HG03521 (cell line): ENCODE measurements around the gene CHRD.
"Not testable (repeated sequence)": the region's sequence is repeated elsewhere in the genome, so short reads cannot be mapped to it uniquely, and the experiment has no call there.

Source experiments
- ATAC-seq: cut with Tn5 transposase; IDR thresholded peaks from one replicate; pipeline ENCODE4 v1.9.1; 2021; ENCODE audit warnings: mild to moderate bottlenecking, moderate library complexity; ENCODE audit not compliant: unreplicated experiment

The CHRD gene

GRCh38 chr3:184414418-184415202, 34.8 kb downstream of the CHRD start:
- no peak for ATAC-seq

GRCh38 chr3:184415203-184415490, 35.3 kb downstream of the CHRD start:
- no peak for ATAC-seq

- peak; percentile 96 for ATAC-seq
These were observed 37.9 kb downstream of the CHRD start for GRCh38 chr3:184417619-184418327.

- ATAC-seq = no peak
These were observed 39.3 kb downstream of the CHRD start for GRCh38 chr3:184419171-184419570.

GRCh38 chr3:184423561-184423960, 43.7 kb downstream of the CHRD start:
- ATAC-seq = no peak

- ATAC-seq = no peak
These were observed 46.9 kb downstream of the CHRD start for GRCh38 chr3:184426691-184427141.

GRCh38 chr3:184428561-184429175, 48.8 kb downstream of the CHRD start:
- no peak for ATAC-seq

GRCh38 chr3:184429786-184430185, 49.9 kb downstream of the CHRD start:
- ATAC-seq = no peak

GRCh38 chr3:184430940-184431339, 51.1 kb downstream of the CHRD start:
- ATAC-seq = no peak

GRCh38 chr3:184433178-184433577, 53.3 kb downstream of the CHRD start:
- not testable (repeated sequence) for ATAC-seq

GRCh38 chr3:184439096-184439495, 59.2 kb downstream of the CHRD start:
- no peak for ATAC-seq
